Omental fat pad (tissue), 4 donors: Measurements from ENCODE around the gene MAGI1. TPM values are rescaled to one million over a fixed set of nuclear protein-coding genes. Genes with fewer than 3 reads are reported as not detected.

Experiments
- ATAC-seq: fragments of 150-250 bp; one replicate; pipeline ENCODE4 v1.9.1; 2016; ENCODE audit warnings: mild to moderate bottlenecking, moderate library complexity; ENCODE audit not compliant: low FRiP score
- DNase-seq: peaks from one replicate; pipeline ENCODE4 v3.0.0-alpha.2; 2019; ENCODE audit warnings: low spot score
- total RNA-seq, 4 donors: library from RNA; depleted of rRNA; stranded (reverse); fragments of >200 nt; gene quantifications; one replicate each; pipeline ENCODE4 v1.1.0, GENCODE V29; 2016
- TF ChIP-seq, protein P1 (sequence below), 3 donors: fragments of 450-650 bp; IDR thresholded peaks; one replicate each; pipeline ENCODE4 v1.5.1; 2016 to 2017; ENCODE audit warnings: antibody characterized with exemption in 3 of 3, mild to moderate bottlenecking in 3 of 3, moderate library complexity in 2 of 3

MAGI1 gene
- total RNA-seq, 4 donors from 2014 or later, result 22.9 to 38.8 (median 34.3) TPM

DNA sequence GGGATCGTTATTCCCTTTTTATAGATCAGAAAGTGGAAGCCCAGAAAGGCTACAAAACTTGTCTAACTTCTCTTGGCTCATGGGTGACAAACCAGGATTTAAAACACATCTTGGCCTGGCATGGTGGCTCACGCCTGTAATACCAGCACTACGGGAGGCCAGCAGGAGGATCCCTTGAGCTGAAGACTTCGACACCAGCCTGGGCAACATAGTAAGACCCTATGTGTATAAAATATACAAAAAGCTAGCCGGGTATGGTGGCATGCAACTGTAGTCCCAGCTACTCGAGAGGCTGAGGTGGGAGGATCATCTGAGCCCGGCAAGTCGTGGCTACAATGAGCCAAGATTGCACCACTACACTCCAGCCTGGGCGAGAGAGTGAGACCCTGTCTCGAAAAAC is 479.1 kb downstream of the MAGI1 start:
- no peak for DNase-seq
- no peak for ATAC-seq
- TF ChIP-seq, protein P1, sequence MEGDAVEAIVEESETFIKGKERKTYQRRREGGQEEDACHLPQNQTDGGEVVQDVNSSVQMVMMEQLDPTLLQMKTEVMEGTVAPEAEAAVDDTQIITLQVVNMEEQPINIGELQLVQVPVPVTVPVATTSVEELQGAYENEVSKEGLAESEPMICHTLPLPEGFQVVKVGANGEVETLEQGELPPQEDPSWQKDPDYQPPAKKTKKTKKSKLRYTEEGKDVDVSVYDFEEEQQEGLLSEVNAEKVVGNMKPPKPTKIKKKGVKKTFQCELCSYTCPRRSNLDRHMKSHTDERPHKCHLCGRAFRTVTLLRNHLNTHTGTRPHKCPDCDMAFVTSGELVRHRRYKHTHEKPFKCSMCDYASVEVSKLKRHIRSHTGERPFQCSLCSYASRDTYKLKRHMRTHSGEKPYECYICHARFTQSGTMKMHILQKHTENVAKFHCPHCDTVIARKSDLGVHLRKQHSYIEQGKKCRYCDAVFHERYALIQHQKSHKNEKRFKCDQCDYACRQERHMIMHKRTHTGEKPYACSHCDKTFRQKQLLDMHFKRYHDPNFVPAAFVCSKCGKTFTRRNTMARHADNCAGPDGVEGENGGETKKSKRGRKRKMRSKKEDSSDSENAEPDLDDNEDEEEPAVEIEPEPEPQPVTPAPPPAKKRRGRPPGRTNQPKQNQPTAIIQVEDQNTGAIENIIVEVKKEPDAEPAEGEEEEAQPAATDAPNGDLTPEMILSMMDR (IDR thresholded peaks at IDR 0.05), result no peak

DNA sequence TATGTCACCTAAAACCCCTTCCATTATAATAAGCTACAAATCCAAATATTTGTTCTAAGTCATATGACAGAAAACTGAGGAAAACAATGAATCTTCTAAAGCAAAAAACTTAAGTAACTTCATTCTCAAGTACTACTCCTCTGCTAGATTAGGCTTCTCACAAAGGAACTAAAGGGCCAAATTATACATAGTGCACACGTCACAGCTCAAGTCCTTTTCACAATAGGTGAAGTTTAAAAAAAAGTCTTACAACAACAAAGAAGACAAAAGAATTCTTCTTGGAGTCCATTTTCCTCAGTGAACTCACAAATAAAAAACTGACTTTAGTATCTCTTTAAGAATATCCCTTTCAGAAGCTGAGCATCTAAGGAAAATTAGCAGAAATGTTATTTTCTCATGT is 479.9 kb downstream of the MAGI1 start:
- TF ChIP-seq, protein P1 (IDR thresholded peaks at IDR 0.05), result no peak
- ATAC-seq, result no peak

DNA sequence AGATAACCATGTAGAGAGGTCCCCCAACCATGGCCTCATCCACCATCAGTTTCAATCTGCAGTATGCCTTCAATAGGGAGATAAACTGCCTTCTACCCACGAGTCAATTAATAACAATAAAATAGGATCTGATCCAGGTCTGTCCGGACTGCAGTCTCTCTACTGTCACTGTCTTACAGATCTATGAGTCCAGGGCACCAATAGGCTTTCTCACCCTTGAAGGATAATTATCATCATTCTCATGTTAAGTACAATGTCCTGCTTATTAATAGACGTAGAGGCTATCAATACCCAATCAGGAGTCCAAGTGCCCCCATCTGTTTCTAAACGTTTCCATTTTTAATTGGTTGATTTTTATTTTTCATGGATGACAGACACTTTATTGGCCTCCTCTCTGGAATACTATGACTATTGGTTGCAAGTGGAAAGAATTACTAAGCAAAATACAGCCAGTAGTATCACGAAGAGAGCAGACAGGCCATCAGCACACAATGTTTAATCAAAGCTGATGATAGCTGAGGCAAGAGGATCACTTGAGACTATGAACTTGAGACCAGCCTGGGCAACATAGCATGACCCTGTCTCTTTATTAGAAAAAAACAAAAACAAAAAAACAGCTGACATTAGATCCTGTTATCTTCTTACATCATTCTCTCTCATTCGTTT is 480.7 kb downstream of the MAGI1 start:
- ATAC-seq (no peak), DNase-seq (no peak)
- TF ChIP-seq, protein P1 (IDR thresholded peaks at IDR 0.05), result no peak

More for the DNA sequence above, 479.9 kb downstream of the MAGI1 start:
- DNase-seq, result no peak

DNA sequence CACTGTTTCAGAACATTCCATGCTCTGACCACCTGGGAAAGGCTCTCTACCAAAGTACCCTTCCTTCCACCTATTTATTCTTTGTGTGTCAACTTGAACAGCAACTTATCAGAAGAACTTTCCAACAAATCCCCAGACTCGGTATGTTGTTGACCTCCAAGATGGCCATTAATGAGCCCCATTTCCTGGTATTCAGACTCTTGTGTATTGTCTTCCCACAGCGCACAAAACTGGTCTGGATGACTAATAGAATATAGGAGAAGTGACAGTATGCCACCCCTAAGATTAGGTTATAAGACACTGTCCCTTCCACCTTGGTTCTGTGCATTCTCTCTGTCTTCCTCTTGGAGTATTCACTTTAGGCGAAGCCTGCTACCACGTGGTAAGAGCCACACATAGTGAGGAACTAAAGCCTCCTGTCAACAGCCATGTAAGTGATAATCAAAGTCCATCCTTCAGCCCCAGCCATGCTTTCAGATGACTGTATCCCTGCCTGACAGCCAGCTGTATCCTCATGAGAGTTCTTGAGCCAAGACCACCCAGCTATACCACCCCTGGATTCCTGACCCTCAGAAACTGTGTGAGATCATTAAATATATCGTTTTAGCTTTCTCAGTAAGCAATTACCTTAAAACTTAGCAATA is 481.7 kb downstream of the MAGI1 start:
- TF ChIP-seq, protein P1 (IDR thresholded peaks at IDR 0.05), result no peak
- ATAC-seq (no peak), DNase-seq (no peak)

DNA sequence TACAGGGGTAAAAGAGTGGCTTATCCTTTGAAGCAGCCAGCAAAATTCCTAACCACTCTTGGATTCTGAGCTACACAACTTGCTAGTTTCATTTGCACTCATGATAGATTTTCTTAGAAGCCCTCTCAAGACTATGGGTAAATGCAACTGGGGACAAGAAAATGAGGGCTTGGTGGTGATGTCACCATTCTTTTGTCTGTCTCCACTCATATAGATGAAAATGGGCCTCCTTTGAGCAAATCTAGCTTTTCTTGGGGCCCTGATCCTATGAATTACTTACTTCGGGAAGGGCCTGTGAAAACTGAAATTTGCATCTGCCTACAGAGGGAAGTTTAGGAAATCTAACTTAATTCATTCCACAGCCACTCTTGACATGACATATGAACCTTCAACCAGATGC is 486.3 kb downstream of the MAGI1 start:
- ATAC-seq (no peak), DNase-seq (no peak)
- TF ChIP-seq, protein P1 (IDR thresholded peaks at IDR 0.05), result no peak

DNA sequence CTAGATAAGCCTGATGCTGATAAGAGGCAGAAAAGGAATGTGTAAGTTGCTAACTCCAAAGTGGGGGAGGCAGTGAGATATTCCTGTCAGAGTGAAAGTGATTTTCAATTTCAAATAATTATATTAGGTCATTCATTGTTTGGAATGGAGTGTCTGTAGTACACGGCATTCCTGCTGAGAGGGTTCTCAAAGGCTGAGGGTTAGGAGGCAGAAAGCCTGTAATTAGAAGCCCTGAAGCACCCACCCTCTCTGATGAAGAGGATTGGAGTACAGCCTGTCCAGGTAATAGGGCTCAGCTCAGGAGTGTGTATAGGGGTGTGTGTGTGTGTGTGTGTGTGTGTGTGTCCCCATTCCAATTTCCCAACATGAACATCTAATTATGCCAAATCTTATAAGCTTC is 486.8 kb downstream of the MAGI1 start:
- DNase-seq, result no peak
- TF ChIP-seq, protein P1 (IDR thresholded peaks at IDR 0.05), result no peak
- ATAC-seq, result no peak

DNA sequence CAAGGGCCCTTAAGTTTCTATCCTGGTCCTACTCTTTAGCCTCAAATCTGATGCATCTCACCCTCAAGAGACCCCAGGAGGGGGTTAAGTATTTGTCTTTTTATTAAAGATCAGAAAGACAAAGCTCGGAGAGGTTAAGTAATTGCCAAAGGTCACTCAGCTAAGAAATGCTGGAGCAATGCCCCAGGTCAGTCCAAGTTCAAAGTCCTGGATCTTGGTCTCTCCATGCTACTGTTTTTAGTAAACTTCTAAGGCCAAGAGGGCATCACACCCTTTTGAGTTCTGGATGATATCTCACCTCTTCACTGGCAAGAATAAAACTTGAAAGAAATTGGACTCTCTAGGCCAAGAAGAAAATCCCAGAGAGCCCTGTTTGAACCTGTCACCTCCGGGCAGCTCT is 488.6 kb downstream of the MAGI1 start:
- ATAC-seq, result no peak
- TF ChIP-seq, protein P1 (IDR thresholded peaks at IDR 0.05), result no peak
- no peak for DNase-seq
